ENCODE measurements around the gene KRT16. TPM values are rescaled to one million over a fixed set of nuclear protein-coding genes. Genes with fewer than 3 reads are reported as not detected.
A peak's percentile ranks its signal among the peaks of the same experiment; 100 is the strongest.
"Not testable (repeated sequence)": the region's sequence is repeated elsewhere in the genome, so short reads cannot be mapped to it uniquely, and the experiment has no call there.

The KRT16 gene
- total RNA-seq, 1 donor from 2014 or later, result 4.8 TPM

DNA sequence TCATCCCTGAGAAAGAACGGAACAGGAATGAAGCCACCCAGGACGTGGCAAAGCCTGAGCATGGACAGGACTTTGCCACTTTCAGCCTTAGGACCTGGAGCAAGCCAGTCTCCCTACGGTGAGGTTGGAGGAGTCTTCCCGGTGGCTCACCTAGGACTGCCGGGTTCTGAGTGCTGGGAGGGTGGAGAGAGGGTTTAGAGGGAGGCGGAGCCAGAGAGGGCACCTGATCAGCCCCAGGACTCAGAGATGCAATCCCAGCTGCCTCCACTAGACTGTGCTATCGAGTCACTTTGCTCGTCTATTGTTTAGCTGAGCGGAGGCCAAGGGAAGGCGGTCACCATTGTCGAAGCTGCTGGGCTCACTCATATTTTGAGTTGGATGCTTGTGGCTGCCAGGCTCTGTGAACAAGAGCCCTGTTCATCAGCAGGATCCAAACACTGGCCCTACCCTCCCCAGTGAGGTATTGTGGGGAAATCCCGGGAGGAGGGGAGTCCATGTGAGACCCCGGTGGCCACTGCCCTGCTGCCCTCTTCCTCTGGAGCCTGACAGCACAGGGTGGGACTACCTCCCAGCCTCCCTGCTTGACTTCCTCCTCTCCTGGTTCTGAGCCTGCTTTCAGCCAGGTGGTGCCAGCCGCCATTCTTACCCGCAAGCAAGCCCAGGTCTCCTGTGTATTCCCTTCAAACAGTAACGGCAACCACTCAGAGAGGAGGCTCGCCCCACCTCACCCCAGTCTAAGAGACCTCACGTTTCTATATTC lies 32.9 kb downstream of the KRT16 start:
- TF ChIP-seq CTCF (IDR thresholded peaks at IDR 0.05; ENCODE audit: insufficient read depth, low read length, poor library complexity, severe bottlenecking), result peak; percentile 93
- no peaks in the 10 kb centered on the region for H3K36me3 ChIP-seq (ENCODE audit: control insufficient read depth, insufficient read depth, low read length)
- H3K27me3 ChIP-seq (ENCODE audit: control insufficient read depth, insufficient read depth, low read length), result peaks cover 6% of the 10 kb centered on the region
- no peak overlapping the region for H3K4me3 ChIP-seq (ENCODE audit: low read depth, low read length)
- peak; percentile 43 for DNase-seq (ENCODE audit: low read depth)

DNA sequence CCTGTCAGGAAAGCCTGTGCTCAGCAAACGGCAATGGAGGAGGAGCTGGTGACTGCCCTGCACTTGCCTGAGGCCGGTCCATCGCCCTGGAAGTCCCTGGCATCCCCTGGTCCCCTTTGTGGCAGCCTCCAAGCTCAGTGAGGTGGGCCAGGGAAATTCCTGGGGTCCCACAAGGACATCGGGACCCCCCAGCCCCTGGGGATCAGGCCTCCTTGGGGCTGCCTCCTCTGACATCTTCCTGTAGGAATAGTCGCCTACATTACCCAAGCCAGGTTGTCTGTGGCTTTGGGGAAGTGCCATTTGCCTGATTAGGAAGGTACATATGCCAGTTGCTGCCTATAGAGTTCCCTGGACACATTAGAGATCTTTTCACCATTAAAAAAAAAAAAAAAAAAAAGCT lies 33.6 kb downstream of the KRT16 start:
- Histone ChIP-seq H3K27me3 (ENCODE audit: control insufficient read depth, insufficient read depth, low read length) (peaks cover 6% of the 10 kb centered on the region), H3K4me3 (ENCODE audit: low read depth, low read length) (no peak overlapping the region), H3K36me3 (ENCODE audit: control insufficient read depth, insufficient read depth, low read length) (no peaks in the 10 kb centered on the region)
- DNase-seq (ENCODE audit: low read depth), result no peak
- no peak for TF ChIP-seq CTCF (IDR thresholded peaks at IDR 0.05; ENCODE audit: insufficient read depth, low read length, poor library complexity, severe bottlenecking)

GRCh38 chr17:41578538-41578937 lies 34.0 kb downstream of the KRT16 start:
- H3K27me3 ChIP-seq (ENCODE audit: control insufficient read depth, insufficient read depth, low read length), result peaks cover 6% of the 10 kb centered on the region
- H3K4me3 ChIP-seq (ENCODE audit: low read depth, low read length), result no peak overlapping the region
- DNase-seq (ENCODE audit: low read depth), result no peak
- no peak for TF ChIP-seq CTCF (IDR thresholded peaks at IDR 0.05; ENCODE audit: insufficient read depth, low read length, poor library complexity, severe bottlenecking)
- H3K36me3 ChIP-seq (ENCODE audit: control insufficient read depth, insufficient read depth, low read length), result no peaks in the 10 kb centered on the region

- peaks cover 16% of the 10 kb centered on the region for H3K27me3 ChIP-seq (ENCODE audit: control insufficient read depth, insufficient read depth, low read length)
- not testable (repeated sequence) for H3K36me3 ChIP-seq (ENCODE audit: control insufficient read depth, insufficient read depth, low read length); H3K4me3 ChIP-seq (ENCODE audit: low read depth, low read length); DNase-seq (ENCODE audit: low read depth)
These were observed 35.8 kb downstream of the KRT16 start for GRCh38 chr17:41576740-41577139.

DNA sequence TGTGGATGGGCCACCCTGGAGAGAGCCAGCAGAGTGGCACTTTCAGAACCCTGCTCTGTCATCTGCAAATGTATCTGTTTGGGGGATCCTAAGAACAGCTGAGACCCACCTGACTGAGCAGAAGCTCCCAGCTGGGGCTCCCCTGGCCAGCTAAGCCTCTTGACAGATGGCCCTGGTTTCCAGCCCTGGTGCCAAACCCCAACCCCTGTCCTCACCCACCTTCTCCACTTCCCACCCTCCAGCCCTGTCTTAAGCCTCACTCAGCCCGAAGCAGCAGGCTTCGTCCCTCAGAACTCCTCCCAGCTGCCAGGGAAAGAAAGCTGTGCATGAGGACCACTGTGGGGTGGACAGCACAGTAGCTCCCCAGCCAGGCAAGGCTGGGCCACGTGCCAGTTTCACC lies 37.2 kb downstream of the KRT16 start:
- no peak for TF ChIP-seq CTCF (IDR thresholded peaks at IDR 0.05; ENCODE audit: insufficient read depth, low read length, poor library complexity, severe bottlenecking)
- no peak for DNase-seq (ENCODE audit: low read depth)
- no peaks in the 10 kb centered on the region for H3K36me3 ChIP-seq (ENCODE audit: control insufficient read depth, insufficient read depth, low read length)
- H3K27me3 ChIP-seq (ENCODE audit: control insufficient read depth, insufficient read depth, low read length), result peaks cover 26% of the 10 kb centered on the region
- no peak overlapping the region for H3K4me3 ChIP-seq (ENCODE audit: low read depth, low read length)

- no peak for TF ChIP-seq CTCF (IDR thresholded peaks at IDR 0.05; ENCODE audit: insufficient read depth, low read length, poor library complexity, severe bottlenecking)
- no peaks in the 10 kb centered on the region for H3K36me3 ChIP-seq (ENCODE audit: control insufficient read depth, insufficient read depth, low read length)
- no peak within 1 kb of the TSS for H3K4me3 ChIP-seq (ENCODE audit: low read depth, low read length)
- no peak for DNase-seq (ENCODE audit: low read depth)
- H3K27me3 ChIP-seq (ENCODE audit: control insufficient read depth, insufficient read depth, low read length), result peaks cover 42% of the 10 kb centered on the region
These were observed 40.8 kb downstream of the KRT16 start, which contains the start of gene KRT9 for GRCh38 chr17:41571561-41572434. Gene KRT9, minus strand, starts transcription at chr17:41572059. Its CDS starts 67 bp downstream, at chr17:41571992.

Data from kidney epithelial cell (primary cell).